Activated CD4-positive, alpha-beta T cell treated with anti-CD3 and anti-CD28 coated beads for 24 hours (primary cell): Measurements from ENCODE around the gene FASTKD2.

ENCODE experiments used
- DNase-seq, 2 donors: peaks; one replicate each; pipeline ENCODE4 v3.0.0-alpha.2; 2020; ENCODE audit warnings: low read depth in 2 of 2

The FASTKD2 gene

GRCh38 chr2:206765242-206766056 lies at the start of gene FASTKD2, which contains the start of gene MDH1B:
Gene FASTKD2, plus strand, starts transcription at chr2:206765606. Its CDS starts 1,088 bp downstream, at chr2:206766694.
Gene MDH1B, minus strand, starts transcription at chr2:206765328. Its CDS starts 57 bp downstream, at chr2:206765271.
- DNase-seq = peak; percentile 78 to 80

GRCh38 chr2:206716623-206717022 lies 48.8 kb upstream of the FASTKD2 start:
- no peak for DNase-seq

GRCh38 chr2:206718296-206718695 lies 47.1 kb upstream of the FASTKD2 start, which contains the start of gene DYTN:
Gene DYTN, minus strand, starts transcription at chr2:206718396. Its CDS starts 117 bp downstream, at chr2:206718279.
- no peak for DNase-seq

- DNase-seq = no peak
Measured at GRCh38 chr2:206721256-206721920, 44.0 kb upstream of the FASTKD2 start.

- DNase-seq = no peak
Measured at GRCh38 chr2:206723288-206723687, 42.1 kb upstream of the FASTKD2 start.

- no peak for DNase-seq
Measured at GRCh38 chr2:206727287-206727686, 38.1 kb upstream of the FASTKD2 start.

GRCh38 chr2:206728277-206729199 lies 36.9 kb upstream of the FASTKD2 start:
- DNase-seq = no peak

GRCh38 chr2:206733341-206733740 lies 32.1 kb upstream of the FASTKD2 start:
- no peak for DNase-seq

GRCh38 chr2:206736935-206737334 lies 28.5 kb upstream of the FASTKD2 start:
- no peak for DNase-seq

GRCh38 chr2:206739271-206739670 lies 26.1 kb upstream of the FASTKD2 start:
- no peak for DNase-seq

GRCh38 chr2:206740800-206741199 lies 24.6 kb upstream of the FASTKD2 start:
- no peak for DNase-seq

- DNase-seq = no peak
Measured at GRCh38 chr2:206756816-206757215, 8.6 kb upstream of the FASTKD2 start.

GRCh38 chr2:206764673-206765241 lies 649 bp upstream of the FASTKD2 start:
- DNase-seq = no peak

GRCh38 chr2:206766057-206766930 lies 888 bp downstream of the FASTKD2 start:
- DNase-seq = no peak

GRCh38 chr2:206774871-206775270 lies 9.5 kb downstream of the FASTKD2 start:
- no peak for DNase-seq

- DNase-seq = no peak
Measured at GRCh38 chr2:206776432-206776831, 11.0 kb downstream of the FASTKD2 start.

GRCh38 chr2:206780671-206781070 lies 15.3 kb downstream of the FASTKD2 start:
- DNase-seq = no peak

GRCh38 chr2:206783718-206784117 lies 18.3 kb downstream of the FASTKD2 start:
- DNase-seq = no peak

GRCh38 chr2:206784559-206785353 lies 19.4 kb downstream of the FASTKD2 start:
- no peak for DNase-seq
